GM21529 (cell line): Measurements from ENCODE around the gene CDH16.

ENCODE experiments used
- ATAC-seq: cut with Tn5 transposase; IDR thresholded peaks from one replicate; pipeline ENCODE4 v1.9.1; 2021; ENCODE audit not compliant: unreplicated experiment

The CDH16 gene

GRCh38 chr16:66930189-66930588 is 11.5 kb upstream of the CDH16 start:
- ATAC-seq: no peak

- no peak for ATAC-seq
Observed at GRCh38 chr16:66928702-66929388, 10.2 kb upstream of the CDH16 start.

- no peak for ATAC-seq
Observed at GRCh38 chr16:66927918-66928649, 9.4 kb upstream of the CDH16 start.

GRCh38 chr16:66926961-66927436 is 8.3 kb upstream of the CDH16 start:
- peak; percentile 37 for ATAC-seq

- no peak for ATAC-seq
Observed at GRCh38 chr16:66926171-66926947, 7.7 kb upstream of the CDH16 start.

GRCh38 chr16:66925322-66925840 is 6.7 kb upstream of the CDH16 start, which contains the start of gene RRAD:
TSS of gene RRAD (minus strand) at chr16:66925535. CDS start at chr16:66925179, 356 bp downstream.
- no peak for ATAC-seq

- ATAC-seq: no peak
Observed at GRCh38 chr16:66924527-66925321, 6.0 kb upstream of the CDH16 start.

GRCh38 chr16:66923866-66924265 is 5.2 kb upstream of the CDH16 start:
- ATAC-seq: no peak

GRCh38 chr16:66923247-66923731 is 4.6 kb upstream of the CDH16 start:
- no peak for ATAC-seq

GRCh38 chr16:66921729-66922450 is 3.2 kb upstream of the CDH16 start:
- ATAC-seq: no peak

- ATAC-seq: no peak
Observed at GRCh38 chr16:66920924-66921680, 2.4 kb upstream of the CDH16 start.

GRCh38 chr16:66920299-66920590 is 1.6 kb upstream of the CDH16 start:
- no peak for ATAC-seq

GRCh38 chr16:66919569-66920298 is 1.0 kb upstream of the CDH16 start:
- ATAC-seq: no peak

GRCh38 chr16:66918355-66918754 is 330 bp downstream of the CDH16 start:
- ATAC-seq: no peak

GRCh38 chr16:66917741-66918140 is 944 bp downstream of the CDH16 start:
- ATAC-seq: no peak

- no peak for ATAC-seq
Observed at GRCh38 chr16:66916518-66916917, 2.2 kb downstream of the CDH16 start.

- ATAC-seq: no peak
Observed at GRCh38 chr16:66915041-66915440, 3.6 kb downstream of the CDH16 start.

GRCh38 chr16:66914541-66914940 is 4.1 kb downstream of the CDH16 start:
- no peak for ATAC-seq

GRCh38 chr16:66913711-66914110 is 5.0 kb downstream of the CDH16 start:
- no peak for ATAC-seq
